HT1080 (cell line): Measurements from ENCODE around the gene SLC6A3. TPM values are rescaled to one million over a fixed set of nuclear protein-coding genes. Genes with fewer than 3 reads are reported as not detected.
"Not testable (repeated sequence)": the region's sequence is repeated elsewhere in the genome, so short reads cannot be mapped to it uniquely, and the experiment has no call there.

ENCODE experiments used
- DNase-seq: peaks from one replicate; pipeline ENCODE4 v3.0.0-alpha.2; 2015; ENCODE audit warnings: low read depth
- total RNA-seq: library from RNA; depleted of rRNA; stranded (reverse); fragments of >200 nt; shearing (Covaris generic); gene quantifications from 2 replicates; pipeline ENCODE4 v1.2.3, GENCODE V29; 2014

The SLC6A3 gene
- total RNA-seq, 1 experiment from 2014 or later: not detected

DNA sequence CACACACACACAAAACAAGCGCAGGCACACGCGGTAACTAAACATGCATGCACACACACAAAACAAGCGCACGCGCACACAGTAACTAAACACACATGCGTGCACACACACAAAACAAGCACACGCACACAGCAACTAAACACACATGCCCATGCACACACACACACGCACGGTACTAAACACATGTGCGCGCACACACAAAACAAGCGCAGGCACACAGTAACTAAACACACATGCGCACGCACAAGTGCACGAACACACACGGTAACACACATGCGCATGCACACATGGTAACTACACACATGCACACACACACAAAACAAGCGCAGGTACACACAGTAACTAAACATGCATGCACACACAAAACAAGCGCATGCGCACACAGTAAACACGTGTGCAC is 19.9 kb upstream of the SLC6A3 start:
- no peak for DNase-seq

DNA sequence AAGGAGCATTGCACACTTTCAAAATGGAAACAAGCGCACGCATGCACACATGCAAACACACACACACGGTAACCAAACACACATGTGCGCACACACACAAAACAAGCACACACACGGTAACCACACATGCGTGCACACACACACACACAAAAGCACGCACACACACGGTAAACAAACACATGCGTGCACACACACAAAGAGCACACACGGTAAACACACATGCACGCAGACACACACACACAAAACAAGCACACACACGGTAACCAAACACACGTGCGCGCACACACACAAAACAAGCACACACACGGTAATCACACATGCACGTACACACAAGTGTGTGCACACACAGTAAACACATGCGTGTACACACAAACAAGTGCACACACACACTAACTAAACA is 19.3 kb upstream of the SLC6A3 start:
- DNase-seq: no peak

DNA sequence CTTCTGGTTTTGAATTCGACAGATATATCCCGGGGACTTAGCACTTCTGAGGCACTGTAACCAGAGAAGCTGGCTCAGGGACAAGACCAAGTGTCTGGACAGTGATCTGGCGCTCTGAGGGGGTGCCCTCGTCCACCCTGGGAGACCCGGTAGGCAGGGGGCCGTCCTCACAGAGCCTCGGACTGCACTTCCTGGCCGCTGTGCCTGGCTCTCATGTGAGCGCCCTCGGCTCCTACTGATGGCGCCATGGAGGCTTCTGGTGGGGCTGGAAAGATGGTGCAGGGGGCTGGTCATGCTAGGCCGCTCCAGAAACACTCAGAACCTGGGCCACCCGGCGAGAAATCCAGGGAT is 18.8 kb upstream of the SLC6A3 start:
- DNase-seq: no peak

DNA sequence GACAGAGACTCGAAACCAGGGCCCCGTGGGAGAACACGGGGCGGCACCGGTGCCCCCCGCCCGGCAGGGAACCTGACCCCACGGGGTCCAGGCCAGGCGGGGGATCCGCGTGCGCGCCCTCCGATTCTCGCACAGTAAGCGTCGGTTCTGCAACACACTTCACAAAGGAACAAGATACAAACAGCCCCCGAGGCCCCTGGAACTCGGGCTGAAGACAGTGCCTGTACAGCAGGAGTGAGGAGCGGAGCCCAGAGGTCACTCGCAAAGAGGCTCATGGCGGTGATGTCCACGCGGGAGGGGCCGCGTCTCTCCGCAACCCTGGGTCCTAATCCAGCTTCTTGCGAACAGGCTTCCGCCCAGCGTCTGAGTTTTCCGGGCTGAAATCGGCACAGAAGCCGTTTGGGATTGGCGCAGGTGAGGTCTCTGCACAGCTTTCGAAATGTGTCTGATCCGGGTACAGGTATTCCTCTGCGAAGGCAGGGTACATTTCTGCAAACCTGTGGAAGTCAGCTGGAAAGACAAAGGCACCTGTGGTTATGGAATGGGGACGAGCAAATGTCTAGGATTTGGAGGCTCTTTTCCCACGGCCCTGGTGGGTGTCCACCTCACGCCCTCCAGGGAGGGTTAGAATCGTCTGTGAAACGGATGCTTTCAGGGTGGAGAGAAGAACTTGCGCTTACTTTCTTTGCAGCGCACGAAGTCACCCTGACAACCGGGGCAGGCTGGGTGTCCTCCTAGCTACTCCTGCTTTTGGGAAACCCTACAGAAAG is 18.3 kb upstream of the SLC6A3 start:
- DNase-seq: no peak

DNA sequence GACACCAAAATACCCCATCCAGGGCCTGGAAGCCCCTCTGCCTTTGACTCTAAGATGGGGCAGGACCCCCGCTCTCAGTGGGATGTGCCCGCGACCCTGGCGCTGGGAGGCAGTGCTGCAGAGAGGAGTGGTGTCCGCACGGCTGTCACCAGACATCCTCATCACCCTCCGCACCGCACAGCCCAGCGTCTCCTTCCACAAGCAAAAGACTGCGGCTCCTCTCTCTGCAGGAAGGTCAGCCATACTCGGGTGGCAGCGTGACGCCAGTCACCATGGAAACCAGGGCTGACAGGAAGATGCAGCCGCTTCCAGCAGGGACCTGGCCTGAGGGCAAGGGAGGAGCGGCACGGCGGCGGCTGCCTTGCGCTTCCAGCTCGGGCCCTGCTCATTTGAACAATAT is 17.1 kb upstream of the SLC6A3 start:
- no peak for DNase-seq

DNA sequence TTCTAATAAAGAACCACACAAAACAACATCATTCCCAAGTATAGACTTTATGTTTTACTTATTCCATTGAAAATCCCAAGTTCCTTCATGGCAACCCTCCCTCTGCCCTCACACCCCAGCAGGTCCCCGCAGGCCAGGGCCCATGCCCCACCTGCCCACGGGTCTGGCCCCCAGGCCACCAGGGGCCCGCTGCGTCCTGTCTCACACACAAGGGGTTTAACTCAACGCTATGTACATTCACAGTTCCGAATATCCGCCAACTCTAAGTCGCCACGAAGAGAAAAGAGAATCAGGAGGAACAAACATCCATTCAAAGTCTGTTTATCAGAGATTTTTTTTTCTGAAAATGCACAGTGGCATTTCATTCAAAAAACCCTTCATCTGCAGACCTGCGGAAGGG is 16.2 kb upstream of the SLC6A3 start:
- DNase-seq: no peak

DNA sequence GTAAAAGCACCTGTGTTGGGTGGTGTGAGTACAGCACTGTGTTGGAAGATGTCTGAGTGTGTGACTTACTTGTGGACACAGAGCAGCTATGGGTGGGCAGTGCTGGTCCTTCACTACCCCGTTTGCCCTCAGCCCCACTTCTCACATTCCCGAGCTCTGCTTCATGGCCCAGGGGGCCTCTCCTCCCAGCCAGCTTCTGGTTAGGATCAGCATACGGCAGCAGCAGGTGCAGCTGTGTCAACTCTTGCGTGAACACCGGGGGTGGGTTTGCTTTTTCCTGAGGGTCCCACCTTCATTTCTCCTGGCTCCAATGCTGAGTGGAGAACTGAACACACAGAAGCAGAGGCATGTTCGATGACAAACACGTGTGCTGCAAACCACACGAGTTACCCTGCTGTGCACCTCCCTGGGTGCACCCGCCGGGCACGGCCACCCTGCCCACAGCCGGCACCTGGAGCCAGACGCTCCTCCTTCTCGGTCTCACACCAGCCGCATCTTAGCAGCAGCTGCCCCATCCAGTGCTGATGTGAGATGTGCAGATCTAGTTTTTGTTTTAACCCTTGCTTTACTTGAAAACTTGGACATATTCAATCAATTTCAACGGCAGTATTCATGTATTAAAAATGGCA is 14.9 kb upstream of the SLC6A3 start:
- no peak for DNase-seq

DNA sequence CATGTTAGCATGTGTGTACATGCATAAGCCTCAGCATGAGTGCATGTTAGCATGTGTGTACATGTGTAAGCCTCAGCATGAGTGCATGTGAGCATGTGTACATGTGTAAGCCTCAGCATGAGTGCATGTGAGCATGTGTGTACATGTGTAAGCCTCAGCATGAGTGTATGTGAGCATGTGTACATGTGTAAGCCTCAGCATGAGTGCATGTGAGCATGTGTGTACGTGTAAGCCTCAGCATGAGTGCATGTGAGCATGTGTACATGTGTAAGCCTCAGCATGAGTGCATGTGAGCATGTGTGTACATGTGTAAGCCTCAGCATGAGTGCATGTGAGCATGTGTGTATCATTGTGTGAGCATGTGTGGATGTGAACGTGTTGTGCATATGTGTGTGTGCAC is 14.2 kb upstream of the SLC6A3 start:
- DNase-seq: not testable (repeated sequence)

DNA sequence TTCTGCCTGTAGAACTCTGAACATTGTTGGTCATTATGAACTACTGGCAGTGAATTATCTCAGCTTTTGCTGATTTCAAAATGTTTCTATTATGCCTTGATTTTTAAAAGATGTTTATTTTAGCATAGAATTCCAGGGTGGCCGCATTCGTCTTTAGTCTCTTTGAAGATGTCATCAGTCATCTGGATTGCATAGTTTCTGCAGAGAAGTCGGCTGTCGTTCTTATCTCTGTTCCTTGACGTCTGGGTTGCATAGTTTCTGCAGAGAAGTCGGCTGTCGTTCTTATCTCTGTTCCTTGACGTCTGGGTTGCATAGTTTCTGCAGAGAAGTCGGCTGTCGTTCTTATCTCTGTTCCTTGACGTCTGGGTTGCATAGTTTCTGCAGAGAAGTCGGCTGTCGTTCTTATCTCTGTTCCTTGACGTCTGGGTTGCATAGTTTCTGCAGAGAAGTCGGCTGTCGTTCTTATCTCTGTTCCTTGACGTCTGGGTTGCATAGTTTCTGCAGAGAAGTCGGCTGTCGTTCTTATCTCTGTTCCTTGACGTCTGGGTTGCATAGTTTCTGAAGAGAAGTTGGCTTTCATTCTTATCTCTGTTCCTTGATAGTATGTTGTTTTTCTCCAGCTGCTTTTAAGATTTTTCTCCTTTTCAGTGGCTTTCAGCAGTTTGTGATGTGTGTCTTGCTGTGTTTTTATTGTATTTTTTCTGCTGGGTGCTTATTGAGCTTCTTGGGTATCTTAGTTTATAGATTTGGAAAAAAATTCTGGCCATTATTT is 11.1 kb upstream of the SLC6A3 start:
- not testable (repeated sequence) for DNase-seq

DNA sequence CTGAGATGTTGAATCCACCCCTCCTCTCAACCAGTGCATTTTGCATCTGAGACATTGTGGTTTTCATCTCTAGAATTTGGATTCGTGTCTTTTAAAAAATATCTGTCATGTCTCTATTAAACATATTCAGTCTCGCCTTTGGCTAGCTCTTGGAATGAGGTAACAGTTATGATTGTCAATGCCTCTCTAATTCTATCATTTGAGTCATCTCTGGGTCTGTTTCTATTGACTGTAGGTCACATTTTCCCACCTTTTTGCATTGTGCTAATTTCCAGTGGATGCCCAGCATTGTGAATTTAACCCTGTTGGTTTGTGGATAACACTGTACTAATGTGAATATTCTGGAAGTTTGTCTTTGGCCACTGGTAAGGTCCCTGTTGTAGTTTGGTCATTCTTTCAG is 8.4 kb upstream of the SLC6A3 start:
- no peak for DNase-seq

DNA sequence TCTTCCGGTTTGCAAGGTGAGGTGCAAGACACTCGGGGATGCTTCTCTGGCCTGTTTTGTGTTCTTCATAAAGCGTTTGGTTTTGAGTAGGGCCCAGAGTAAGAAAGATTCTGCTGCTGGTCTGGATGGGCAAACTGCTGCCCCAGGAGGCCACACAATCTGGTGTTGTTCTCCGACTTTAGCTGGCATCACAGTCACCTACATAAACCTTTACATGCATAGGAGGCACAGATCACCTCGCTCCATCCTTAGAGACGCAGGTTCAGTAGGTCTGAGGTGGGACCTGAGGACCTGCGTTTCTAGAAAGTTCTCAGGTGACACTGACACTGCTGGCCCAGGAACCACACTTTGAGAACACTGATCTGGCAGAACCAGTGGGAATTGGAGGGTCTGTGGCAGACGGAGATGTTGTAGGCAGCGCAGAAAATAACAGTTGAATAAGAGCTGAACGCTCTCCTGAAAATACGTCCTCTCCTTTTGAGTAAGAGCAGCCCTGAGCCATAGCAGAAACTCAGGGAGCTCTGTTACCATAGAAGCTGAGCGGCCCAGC is 3.9 kb upstream of the SLC6A3 start:
- DNase-seq: no peak

DNA sequence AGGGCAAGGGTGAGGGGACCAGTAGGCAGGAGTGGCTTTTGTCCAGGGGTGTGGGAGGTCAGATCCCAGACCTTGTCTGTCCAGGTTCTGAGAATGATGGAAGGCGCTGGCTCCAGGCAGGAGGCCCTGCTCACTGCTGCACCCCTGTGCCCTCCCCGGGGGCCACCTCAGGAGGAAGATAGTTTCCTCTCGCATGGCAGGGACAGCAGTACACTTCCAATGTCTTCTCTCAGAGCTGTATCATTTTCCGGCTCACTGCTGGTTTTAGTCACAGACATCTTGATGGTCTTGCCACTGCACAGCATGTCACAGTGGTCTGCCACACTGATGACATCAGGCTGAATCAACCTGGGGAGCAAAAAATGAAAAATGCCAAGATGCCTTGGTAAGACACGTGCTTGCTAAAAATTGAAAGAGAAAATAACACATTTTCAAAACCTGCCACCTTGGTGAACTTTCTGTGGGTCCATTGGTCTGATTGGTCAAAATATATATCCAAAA is 3.3 kb upstream of the SLC6A3 start:
- no peak for DNase-seq

DNA sequence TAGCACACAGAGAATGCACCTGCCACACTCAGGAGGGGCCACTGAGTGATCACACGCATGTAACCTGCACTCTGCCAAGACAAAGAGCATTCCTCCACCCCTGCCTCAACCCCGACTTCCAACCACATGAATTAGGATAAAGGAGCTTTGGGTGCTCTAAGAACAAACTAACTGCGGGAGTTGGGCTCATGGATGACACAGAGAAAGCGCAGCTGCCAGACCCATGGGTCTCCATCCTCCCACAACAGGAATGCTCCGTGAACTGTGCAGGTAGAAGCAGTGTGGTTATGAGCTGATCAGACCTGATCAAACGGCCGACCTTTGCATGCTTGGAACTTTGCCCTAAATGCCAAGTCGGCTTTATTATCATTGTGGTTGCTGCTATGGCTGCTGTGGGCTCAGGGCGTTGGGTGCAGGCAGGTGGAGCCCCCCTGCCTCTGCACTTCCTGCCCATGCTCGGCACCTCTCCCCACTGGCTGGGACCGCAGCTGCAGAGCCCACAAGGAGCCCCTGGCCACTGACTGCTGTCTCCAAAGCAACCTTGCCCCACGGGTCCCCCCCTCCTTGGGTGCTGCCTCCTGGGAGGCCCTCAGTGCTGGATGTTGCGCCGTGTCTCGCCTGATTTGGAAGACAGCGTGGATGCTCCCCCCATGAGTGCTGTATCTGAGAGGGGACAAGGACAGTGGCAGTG is 2.6 kb upstream of the SLC6A3 start:
- DNase-seq: no peak

DNA sequence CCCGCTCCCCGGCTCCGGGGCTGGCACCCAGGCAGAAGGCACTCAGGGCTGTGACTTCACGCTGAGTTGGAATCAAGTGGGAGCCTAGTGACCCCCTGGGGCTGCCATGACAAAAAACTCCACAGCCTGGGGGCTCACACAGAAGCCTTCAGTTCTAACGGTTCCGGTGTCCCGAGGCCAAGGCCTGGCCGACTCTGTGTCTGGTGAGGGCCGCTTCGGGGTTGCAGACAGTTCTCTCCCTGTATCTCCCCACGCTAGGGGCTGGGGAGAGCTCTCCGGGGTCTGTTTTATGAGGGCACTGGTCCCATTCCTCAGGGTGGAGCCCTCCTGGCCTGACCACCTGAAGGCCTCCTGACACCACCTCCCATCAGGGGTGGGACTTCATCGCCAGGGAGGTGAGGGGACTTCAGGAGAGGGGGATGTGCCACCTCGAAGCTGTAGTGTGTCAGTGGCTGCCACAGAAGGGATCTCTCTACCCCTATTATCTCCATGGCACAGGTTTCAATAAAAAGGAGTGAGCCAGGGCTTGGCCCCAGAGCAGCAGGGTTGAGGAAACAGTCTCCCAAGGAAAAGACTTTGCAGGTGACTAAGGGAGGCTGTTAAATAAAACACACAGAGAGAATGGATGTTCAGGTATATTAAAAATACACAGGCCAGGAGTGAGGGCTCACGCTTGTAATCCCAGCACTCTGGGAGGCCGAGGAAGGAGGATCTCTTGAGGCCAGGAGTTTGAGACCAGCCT is 1.5 kb upstream of the SLC6A3 start:
- DNase-seq: no peak

DNA sequence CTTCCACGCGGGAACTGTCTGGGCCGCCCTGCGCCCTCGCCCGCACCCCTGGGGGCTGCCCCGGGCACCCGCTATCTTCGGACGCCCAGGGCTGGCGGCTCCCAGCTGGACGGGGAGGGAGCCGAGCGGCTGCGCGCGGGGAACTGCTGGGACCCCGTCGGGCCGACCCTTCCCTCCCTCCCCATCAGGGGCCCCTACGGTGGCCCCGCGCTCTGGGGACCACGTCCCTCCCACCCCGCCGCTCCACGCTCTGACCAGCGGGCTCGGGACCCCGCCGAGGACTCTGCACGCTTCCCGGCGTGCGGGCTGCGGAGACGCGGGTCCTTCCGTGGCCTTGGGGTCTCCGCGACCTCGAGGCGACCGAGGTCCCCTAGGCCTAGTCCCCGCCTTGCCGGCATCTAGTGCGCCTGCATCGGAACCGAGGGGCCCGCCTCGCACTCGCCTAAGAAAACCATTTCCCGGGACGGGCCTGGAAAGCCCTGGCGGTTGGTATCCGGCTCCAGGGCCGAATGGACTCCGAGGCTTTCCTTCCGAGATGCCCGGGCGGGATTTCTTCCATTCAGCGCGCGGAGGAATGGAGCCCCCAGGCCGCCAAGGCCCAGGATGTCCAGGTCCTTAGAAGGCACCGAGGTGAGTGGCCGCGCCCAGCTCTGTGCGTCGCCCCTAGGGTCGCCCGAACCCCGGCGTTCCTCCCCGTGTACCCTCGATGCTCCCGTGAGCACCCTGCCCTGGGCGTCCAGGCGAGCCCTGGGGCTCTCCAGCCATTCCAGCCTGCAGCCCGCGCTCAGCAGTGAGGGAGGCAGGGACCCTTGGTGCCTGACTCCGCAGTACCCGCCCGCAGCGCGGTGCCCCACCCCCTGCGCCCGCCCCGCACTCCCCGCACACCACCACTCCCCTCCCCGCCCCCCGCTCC is 705 bp upstream of the SLC6A3 start:
- no peak for DNase-seq

DNA sequence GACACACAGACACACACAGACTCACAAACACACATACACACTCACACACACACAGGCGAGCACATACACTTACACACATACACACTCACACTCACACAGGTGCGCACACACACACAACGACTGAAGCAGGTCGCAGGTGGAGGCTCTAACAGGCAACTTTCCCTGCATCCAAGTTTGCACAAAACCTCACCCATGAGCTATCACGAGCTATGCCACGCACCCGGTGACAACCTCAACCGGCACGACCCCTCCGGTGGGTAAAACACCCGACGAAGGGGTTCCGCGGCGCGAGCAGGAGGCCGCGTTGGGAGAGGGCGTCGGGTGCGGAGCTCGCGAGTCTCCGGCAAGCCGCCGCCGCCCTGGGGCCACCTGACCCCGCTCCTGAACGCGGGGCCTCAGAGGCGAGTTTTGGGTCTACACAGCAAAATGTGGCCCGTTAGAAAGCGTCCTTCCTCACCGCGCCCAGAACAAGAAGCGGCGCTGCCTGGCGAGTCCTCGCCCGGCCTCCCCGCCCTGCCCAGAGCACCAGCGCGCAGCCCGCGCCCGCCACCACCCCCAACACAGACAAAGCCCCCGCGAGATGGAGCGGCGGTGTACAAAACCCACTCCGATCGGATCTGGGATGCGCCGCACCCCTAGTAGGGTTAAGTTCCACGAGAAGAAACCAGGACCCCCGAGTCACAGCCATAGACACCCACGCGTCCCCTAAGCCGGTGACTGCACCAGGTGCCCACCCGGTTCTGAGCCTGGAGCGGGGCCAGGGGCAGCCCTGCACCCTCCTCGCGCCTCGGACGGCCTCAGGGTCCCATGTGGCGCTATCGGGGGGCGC is 665 bp downstream of the SLC6A3 start:
- no peak for DNase-seq

DNA sequence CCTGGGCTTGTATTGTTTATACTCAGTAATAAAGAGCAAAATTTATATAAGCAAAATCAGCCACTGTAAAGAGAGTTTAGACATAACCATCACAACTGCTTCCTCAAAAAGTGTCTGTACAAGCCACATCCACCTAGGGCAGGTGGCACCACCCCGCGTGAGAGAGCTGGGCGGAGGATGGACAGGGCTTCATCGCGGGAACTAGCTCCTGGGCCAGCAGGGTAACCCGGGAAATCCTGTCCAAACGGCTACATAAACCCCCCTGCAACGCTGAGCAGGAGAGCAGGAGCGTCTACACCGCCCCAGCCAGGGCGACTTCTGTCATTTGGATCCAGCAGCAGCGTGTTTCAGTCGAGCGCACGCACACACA is 1.3 kb downstream of the SLC6A3 start:
- no peak for DNase-seq

DNA sequence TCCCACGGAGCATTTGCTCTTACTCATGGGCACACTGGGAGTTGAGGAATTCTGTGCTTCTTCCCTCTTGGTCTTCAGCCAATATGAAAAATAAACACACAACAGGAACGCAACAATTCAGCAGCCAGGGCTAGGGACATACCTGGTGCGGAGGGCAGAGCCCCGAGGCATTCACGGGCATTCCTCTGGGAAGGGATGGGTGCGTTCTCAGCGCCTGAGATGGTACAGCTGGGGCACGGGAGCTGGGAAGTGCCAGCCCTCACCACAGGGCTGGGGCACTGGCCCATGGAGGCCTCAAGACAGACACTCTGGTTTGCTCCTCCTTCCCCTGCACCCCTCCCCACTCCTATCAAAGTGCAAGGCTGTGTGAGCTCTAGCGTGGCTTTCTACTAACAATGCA is 2.1 kb downstream of the SLC6A3 start:
- no peak for DNase-seq
